Activated T-cell treated with anti-CD3 and anti-CD28 coated beads for 4 hours (primary cell): ENCODE data around the gene CYP3A4.
"Not testable (repeated sequence)": the region's sequence is repeated elsewhere in the genome, so short reads cannot be mapped to it uniquely, and the experiment has no call there.

ENCODE experiments used
- DNase-seq: peaks from one replicate; pipeline ENCODE4 v3.0.0-alpha.2; 2020

CYP3A4 gene

DNA sequence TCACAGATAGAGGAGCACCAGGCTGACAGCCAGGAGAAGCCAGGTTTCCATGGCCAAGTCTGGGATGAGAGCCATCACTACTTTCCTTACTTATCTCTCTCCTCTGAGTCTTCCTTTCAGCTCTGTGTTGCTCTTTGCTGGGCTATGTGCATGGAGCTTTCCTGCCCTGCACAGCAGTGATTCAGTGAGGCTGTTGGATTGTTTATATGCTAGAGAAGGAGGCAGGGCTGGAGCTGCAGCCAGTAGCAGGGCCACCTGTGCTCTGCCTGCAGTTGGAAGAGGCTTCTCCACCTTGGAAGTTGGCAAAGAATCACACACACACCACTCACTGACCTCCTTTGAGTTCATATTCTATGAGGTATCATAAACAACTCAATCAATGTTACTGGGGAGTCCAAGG is at the start of gene CYP3A4:
TSS of gene CYP3A4 (minus strand) at position 178 of the 400 bp plus-strand sequence. CDS start at position 75, 103 bp downstream.
- no peak for DNase-seq

DNA sequence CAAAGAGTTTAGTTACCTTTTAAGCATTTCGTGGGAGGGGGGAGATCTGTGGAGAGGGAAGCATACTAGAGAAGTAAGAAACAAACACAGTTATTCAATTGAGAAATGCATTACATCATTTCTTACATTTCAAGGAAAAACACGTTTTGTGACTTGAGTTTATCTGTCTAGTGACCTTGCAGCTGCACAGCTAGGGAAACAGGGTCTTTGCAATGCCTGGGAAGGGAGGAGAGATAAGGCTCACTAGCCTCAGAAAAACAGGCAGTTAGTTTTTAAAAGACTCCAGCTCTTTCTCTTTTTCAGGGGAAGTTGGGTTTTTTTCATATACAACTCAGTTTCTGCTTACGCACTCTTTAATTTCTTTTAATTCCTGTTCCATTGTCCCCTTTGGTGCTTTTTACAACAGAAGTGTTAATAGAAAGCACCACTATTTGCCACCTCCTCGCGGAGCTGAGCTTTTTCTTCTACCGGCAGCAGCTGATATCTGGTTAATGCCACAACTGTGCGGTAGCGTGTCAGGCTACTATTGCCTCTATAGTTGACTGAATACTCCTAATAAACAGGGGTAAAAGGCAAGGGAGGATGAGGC is 49.4 kb upstream of the CYP3A4 start:
- no peak for DNase-seq

- no peak for DNase-seq
These were observed 47.6 kb upstream of the CYP3A4 start for GRCh38 chr7:99831595-99831994.

- DNase-seq, result no peak
These were observed 45.7 kb upstream of the CYP3A4 start for GRCh38 chr7:99829524-99830160.

DNA sequence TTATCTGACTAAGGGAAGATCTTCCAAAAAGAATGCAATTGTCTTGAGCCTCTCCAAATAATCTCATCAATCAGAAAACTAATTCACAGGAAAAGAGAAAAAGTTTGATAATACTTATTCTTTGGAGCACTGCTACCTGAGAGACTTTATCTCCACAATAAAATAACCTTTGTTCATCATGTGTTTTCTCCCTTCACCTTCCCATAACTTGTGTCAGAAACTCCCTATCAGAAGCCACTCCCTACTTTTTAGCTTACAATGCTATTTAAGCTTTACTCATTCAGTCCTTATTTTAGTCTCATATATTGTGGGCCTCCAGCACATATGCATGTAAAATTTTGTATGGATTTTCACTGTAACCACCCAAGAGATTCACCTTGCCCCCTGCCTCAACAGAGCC is 44.8 kb upstream of the CYP3A4 start:
- DNase-seq, result no peak

DNA sequence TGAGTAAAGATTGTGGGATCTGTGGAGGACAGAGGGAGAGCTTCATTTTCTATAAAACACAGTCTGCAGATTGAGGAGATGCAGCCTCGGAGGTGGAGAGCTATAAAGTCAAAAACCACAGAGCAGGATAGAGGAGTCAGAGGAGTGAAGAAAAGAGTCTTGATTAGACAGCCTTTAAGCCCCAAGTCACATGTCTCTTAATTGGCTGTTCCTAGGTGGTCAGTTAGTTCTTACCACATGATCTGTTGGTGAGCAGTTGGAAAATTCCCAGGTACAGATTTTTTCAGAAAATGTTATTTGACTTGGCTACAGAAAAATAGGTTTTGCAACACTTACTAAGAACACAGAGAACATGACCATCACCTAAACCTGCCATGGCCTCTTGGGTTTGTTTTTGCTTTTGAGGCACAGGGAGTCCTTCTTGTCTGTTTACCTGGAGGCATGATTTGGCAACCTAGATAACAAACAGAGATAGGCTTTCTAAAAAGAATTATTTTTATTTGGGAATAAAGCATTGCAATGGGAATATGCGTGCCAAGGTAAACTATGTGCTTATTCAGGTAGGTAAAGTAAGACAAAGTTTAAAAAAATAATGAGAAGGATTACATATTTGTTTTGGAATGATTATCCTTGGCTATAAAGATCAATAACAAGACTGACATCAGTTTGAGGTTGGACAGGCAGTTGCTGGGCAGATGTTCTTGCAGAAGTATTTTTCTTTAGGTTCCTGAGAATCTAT is 43.2 kb upstream of the CYP3A4 start:
- DNase-seq, result no peak

- DNase-seq, result no peak
These were observed 41.9 kb upstream of the CYP3A4 start for GRCh38 chr7:99825873-99826272.

- no peak for DNase-seq
These were observed 41.5 kb upstream of the CYP3A4 start for GRCh38 chr7:99825452-99825851.

DNA sequence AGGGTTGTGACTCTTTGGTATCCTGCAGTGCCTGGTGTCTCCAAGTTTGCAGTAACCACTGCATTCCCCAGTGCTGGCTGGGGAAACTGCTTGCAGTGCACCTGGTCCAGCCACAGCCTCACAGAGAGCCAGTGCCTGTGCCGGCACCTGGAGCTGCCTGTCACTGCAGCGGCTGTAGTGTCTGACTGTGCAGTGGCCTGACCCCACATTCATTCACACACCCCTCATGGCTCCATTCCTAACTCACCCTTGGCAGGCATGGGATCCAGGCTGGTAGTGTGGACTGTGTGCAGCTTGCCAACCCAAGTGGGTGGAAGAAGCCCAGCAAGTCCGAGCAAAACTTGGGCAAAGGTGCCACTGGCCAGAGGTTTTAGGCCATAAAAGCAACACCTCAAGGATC is 40.1 kb upstream of the CYP3A4 start:
- DNase-seq, result no peak

- no peak for DNase-seq
These were observed 39.0 kb upstream of the CYP3A4 start for GRCh38 chr7:99822731-99823718.

GRCh38 chr7:99820408-99821027 is 36.5 kb upstream of the CYP3A4 start:
- DNase-seq, result no peak

DNA sequence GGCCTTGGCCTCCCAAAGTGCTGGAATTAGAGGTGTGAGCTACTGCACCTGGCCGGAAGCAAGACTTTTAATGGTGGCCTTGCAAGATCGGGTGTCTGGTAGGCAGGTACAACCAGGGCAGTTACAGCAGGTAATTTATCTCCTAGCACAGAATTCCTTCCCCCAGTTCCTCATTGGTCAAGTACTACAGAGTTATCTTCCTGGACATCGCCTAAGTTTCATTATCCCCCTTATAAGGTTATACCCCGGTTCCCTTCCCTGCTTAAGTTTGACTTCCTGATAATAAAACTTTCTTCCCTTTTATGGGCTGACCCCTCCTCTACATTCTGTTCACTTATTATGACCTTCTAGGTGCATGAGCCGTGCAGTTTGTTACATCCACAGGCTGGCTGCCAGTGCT is 24.8 kb upstream of the CYP3A4 start:
- DNase-seq, result no peak

DNA sequence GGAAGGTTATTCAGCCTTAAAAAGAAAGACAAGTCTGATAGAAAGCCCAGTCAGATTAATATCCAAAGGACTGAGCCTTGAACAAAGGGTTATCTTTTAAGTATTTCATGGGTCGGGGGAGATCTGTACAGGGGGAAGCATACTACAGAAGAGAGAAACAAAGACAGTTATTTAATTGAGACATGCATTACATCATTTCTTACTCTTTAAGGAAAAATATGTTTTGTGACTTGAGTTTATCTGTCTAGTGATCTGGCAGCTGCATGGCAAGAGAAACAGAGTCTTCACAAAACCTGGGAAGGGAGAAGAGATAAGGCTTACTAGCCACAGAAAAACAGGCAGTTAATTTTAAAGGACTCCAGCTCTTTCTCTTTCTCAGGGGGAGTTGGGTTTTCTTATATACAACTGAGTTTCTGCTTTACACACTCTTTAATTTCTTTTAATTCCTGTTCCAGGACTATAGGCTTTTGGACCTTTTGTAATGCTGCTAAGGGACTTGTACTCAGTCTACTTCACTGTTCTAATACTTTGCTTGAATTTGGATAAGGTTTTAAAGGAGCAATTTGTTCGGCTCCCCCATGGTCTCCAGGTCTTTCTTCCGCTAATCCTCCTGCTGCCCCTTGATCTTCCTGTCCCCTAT is 23.0 kb upstream of the CYP3A4 start:
- DNase-seq, result no peak

- no peak for DNase-seq
These were observed 21.7 kb upstream of the CYP3A4 start for GRCh38 chr7:99805641-99806040.

DNA sequence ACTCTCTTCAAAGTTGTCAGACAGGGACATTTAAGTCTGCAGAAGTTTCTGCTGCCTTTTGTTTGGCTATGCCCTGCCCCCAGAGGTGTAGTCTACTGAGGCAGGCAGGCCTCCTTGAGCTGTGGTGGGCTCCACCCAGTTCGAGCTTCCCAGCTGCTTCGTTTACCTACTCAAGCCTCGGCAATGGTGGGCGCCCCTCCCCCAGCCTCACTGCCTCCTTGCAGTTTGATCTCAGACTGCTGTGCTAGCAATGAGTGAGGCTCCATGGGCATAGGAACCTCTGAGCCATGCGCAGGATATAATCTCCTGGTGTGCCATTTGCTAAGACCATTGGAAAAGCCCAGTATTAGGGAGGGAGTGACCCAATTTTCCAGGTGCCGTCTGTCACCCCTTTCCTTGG is 19.1 kb upstream of the CYP3A4 start:
- not testable (repeated sequence) for DNase-seq

- not testable (repeated sequence) for DNase-seq
These were observed 17.4 kb upstream of the CYP3A4 start for GRCh38 chr7:99801407-99801806.

- DNase-seq, result no peak
These were observed 15.0 kb upstream of the CYP3A4 start for GRCh38 chr7:99798972-99799371.

DNA sequence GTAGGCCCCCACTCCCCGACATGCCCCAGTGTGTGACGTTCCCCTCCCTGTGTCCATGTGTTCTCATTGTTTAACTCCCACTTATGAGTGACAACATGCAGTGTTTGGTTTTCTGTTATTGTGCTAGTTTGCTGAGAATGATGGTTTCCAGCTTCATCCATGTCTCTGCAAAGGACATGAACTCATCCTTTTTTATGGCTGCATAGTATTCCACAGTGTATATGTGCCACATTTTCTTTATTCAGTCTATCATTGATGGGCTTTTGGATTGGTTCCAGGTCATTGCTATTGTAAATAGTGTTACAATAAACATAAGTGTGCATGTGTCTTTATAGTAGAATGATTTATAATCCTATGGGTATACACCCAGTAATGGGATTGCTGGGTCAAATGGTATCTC is 11.9 kb upstream of the CYP3A4 start:
- not testable (repeated sequence) for DNase-seq

- DNase-seq, result no peak
These were observed 10.9 kb upstream of the CYP3A4 start for GRCh38 chr7:99794585-99795502.

- DNase-seq, result no peak
These were observed 9.5 kb upstream of the CYP3A4 start for GRCh38 chr7:99793443-99793842.

- DNase-seq, result no peak
These were observed 9.0 kb upstream of the CYP3A4 start for GRCh38 chr7:99792967-99793366.
